GM19240 (cell line): ENCODE measurements around the gene LAPTM5.
"Not testable (repeated sequence)": the region's sequence is repeated elsewhere in the genome, so short reads cannot be mapped to it uniquely, and the experiment has no call there.

Experiments used
- DNase-seq: peaks from one replicate; pipeline ENCODE4 v3.0.0; 2011; ENCODE audit warnings: low spot score; ENCODE audit not compliant: insufficient read length

Gene LAPTM5

DNA sequence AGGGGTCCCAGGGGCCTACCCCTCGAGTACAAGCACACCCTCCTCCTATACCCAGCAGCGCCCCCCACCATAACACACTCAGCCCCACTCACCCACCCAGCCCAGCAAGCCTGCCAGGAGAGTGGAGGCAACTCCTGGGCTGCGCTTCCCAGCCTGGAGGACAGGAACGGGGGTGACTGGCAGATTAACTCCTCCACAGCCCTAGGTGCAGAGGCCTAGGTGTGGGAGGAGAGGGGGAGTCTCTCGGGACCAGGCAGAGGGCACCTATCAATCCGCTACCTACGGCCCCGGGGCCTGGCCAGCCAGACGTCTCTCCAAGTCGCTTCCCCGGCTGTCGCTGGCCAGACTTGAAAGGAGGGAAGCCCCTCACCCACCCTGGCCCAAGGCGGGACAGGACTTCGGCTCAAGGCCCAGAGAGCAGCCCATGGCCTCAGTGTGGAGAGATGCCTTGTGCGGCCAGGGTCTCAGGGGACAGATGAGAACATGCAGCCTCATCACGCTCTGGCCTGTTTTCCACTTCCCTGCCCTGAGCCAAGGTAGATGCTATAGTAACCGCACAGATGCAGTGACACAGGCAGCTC is 59.1 kb downstream of the LAPTM5 start:
- DNase-seq, result no peak

DNA sequence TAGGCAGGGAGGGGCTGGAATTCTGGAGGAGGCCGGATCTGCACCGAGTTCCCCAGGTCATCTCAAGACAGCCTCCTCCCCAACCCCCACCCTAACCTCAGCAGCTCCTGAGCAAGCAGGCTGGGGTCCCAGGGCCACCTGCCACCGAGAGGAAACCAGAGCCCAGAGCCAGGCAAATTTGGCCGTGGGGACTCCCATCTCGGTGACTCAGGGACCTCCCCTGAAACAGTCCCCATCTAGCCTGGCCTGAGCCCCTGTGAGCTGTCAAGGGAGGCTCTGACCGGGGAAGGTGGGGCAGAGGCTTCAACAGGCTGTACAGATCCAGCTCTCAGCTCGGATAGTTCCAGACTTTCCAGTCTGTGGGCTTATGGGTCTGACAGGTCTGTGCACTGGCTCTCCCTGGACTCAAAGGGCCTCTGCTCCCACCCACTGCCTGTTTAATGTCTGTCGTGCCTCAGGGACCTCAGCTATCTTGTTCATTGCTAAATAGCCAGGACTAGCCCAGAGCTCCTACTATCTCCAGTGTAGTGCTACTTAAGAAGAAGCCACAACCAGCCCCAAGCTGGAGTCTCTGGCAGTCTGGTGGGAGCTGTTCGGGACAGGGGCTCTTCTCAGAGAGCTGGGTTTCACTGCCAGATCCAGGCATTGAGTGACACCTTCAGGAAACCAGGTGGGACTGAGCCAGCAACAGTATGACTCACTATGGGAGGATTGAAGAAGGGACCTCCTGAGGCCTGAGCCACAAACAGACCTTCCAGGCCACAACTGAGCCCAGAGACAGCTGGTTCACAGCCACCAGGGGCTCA is 59.8 kb downstream of the LAPTM5 start:
- DNase-seq, result no peak

DNA sequence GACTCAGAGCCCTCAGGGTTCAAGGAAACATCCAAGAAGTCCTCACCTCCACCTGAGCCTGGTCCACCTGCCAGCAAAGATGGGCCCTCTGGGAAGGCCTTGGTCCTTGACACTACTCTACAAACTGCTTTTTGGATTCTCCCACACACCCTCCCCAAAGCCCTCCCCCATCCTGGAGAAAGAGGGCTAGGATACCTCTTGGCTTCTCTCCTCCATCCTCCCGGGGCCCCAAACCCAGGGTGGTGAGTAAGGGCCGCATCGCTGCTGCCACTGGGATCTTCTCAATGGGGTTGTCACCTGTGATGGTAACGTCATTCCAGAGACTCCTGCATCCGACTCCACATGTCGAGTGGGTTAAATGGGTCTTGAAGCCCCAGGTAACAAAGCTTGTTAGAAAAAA is 60.7 kb downstream of the LAPTM5 start:
- DNase-seq, result no peak

DNA sequence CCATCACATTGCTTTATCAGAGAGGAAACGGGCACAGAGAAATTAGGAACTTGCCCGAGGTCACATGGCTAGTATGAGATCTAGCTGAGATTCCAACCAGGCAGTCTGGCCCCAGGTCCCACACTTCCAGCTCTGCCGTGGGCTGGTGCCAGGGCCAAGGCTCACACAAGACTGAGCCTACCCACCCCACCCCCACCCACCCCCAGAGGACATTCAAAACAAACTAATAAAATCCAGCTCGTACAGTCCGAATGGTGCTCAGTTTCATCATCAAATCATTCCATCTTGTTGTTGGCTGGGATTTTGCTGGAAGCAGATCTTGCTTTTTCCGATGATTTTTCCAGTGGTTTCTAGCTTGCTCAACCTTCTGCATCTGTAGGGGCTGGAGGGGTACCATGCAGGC is 62.1 kb downstream of the LAPTM5 start:
- no peak for DNase-seq

DNA sequence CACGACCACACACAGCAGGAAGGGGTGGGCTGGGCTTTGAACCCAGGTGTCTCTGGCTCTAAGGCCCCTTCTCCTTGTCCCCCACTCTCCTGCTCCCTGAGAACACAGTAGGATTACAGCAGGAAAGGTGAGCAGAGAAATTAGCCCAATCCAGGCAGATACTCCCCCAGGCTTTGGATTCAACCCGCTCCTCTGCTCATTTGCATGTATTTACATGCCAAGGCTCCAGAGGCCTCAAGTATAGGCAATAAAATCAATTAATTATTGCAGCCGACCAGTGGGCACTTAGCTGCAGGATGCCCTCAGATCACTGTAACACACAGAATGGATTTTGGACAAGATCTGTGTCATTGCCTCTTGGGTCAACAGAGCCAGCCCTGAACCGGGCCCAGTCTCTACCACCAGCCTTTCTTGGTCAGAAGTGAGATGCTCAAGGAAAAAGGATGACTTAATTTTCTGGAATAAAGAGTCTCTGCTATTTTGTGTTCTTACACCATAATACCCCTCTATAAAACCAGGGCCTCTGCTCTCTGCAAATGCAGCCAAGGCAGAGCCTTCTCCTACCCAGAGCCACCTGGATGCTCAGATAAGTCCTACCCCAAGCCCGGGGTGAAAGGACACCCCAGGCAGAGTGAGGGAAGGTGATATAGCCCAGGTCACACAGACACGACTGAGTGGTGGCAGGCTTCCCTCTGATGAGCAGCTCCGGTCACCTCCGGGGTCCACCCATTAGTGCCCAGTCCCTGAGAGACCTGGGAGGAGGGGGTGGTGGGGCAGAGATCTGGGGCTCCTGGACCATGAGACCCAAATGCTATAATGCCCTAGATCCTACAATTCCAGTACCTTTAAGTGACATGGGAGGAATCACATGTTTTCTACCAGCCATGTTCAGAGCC is 63.0 kb downstream of the LAPTM5 start:
- DNase-seq, result no peak

DNA sequence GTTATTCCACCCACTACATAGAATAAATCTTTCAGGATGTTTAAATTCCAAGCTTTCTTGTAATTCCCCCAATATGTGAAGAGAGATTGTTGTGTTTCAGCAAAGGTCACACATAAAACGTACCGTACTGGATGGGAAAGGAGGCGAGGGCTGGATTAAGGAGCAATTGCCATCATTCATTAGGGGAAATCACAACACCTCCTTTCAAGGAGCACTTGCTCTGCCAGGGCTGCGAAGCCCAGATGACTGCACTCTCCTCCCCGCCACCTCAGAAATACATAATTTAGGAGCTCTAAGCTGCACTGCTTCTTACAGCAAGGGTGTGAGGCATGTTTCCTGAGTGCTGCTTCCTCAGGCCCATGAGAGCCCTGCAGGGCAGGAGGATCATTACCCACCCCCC is 63.8 kb downstream of the LAPTM5 start:
- no peak for DNase-seq

DNA sequence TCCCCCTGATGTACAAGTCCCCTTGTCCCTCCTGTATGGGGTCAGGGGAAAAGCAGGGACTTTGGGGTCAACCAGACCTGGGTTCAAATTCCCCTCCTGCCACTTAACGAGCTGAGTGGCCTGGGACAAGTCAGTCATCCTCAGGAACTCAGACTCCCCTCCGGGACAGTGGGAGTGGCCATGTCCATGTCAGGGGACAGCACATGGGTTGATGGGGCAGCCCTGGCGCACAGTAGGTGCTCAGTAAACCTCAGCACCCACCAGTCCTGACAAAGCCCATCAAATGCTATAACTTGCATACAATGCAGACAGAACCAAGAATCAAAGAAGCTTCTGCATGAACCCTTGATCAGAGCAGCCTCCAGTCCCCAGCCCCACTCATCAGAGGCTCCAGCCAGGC is 64.2 kb downstream of the LAPTM5 start:
- no peak for DNase-seq

DNA sequence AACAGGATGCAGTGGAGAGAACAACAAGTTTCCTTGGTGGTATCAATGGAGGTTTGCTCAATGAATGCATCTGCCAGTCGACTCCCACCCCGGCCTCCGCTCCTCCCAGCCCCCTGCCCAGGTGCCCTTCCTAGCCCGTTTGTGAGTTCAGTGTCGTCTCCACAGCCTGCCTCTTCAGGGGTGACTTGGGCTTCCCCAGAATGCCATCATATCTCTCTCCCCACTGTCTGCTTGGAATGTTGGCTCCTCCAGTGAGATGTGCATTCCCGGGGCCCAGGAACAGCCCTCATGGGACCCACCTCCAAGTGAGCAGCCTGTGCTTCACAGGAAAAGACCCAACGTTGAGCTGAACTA is 64.6 kb downstream of the LAPTM5 start:
- DNase-seq, result no peak

DNA sequence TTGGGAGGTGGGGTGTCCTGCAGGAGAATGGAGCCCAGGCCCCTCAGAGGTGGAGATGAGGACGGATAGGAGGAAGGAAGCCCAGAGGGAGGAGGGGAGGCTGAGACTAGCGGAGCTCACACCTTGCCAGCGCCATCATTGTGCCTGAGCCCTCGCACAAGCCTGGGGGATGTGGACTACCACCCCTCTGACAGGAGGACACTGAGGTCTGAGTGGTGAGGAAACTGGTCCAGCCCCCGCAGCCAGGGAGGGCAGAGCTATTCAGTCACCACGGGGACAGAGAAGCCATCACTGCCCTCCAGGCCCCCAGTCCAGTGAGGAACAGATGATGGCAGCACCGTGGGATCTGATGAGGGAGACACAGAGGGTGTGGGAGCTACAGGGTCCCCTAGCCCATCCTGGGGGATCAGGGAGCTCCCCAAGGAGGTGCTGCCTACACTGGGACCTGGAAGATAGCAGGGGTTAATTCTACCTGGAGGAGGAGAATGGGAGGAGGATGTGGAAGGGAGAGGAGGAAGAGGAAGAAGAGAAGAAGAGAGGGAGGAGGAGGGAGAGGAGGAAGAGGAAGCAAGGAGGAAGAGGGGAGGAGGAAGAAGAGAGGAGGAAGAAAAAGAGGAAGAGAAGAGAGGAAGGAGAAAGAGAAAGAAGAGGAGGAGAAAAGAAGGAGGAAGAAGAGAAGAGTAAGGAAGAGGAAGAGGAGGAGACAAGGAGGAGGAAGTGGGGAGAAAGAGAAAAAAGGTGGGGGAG is 65.2 kb downstream of the LAPTM5 start:
- DNase-seq, result no peak

DNA sequence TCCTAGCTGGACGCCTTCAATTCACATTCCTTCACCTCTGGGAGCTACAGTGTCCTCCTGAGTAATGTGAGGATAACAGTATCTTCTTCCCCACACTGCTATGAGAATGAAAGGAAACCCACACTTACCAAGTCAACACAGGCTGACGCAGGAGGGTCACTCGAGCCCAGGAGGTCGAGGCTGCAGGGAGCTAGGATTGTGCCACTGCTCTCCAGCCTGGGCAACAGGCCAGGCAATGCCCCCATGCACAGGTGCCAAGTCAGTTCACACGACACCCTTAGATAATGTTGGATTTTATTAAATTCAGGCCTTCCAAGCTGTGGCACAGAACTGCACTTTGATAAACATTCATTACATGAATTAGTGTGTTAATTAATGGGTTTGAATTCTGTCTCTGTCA is 66.1 kb downstream of the LAPTM5 start:
- no peak for DNase-seq

DNA sequence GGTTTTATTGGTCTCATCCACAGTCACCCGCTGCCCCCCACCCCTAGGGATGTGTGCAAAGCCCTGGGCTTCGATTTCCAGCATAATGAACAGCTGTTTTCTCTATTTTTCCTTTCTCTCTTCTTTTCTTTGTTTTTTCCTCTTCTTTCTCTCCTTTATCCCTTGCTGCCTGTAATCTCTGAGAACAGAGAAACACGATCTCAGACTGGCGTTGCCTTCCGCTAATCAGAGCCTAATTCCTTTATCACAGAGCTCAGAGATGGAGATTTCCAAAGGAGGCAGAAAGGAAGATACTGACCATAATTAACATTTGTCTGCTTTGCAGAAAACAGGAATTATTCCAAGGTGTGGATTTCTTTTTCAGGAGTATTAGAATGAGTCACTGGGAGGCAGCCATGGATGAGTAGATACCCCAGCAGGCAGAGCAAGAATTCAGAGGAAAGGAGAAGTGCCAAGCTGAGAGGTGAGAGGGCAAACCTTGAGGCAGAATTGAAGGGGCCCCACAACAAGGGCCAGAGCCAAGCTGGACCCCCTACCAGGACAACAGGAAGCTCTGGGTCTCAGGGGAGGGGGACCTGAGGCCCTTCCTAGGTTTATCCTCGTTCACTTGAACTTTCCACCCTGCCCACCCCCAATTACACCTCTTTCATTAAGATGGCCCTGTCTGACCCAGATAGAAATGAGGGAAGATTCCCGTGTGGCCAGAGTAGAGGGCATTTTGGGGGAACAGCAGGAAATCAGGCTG is 67.5 kb downstream of the LAPTM5 start:
- DNase-seq, result no peak

DNA sequence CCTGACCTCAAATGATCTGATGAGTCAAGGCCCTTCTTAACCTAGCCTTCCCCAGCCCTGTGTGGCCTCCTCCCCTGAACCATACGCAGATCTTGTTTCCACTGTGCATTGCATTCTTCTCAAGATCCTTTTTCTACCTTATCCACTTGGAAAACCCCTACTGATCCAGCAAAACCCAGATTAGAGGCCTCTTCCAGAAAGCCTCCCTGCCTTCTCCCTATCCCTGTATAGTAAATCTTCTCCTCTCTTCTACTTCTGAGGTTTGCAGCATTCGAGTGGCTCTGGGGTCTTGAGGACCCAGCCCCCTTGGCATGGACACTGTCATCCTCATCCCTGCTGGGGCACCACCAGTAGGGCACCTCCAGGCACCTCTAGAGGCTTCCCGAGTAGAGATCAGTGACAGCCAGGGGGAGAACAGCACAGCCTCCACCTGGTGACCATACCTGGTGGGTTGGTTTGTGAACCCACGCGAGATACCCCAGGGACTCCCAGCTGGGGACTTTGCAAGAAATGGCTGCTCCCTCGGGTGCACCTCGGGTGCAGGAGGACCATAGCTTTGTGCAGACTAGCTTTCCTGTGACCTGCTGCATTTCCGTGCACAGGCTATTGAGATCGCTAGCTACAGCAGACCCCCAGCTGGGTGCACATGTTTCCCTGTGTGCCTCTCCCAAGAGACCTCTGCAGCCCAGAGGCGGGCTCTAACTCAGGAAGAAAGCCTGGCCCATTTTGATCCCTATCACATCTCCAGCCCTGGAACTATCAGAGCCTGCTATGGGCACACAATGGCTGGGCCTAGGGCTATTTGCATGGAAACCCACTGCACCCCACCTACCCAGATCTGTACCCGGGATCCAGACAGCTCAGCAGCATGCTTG is 68.4 kb downstream of the LAPTM5 start:
- no peak for DNase-seq

DNA sequence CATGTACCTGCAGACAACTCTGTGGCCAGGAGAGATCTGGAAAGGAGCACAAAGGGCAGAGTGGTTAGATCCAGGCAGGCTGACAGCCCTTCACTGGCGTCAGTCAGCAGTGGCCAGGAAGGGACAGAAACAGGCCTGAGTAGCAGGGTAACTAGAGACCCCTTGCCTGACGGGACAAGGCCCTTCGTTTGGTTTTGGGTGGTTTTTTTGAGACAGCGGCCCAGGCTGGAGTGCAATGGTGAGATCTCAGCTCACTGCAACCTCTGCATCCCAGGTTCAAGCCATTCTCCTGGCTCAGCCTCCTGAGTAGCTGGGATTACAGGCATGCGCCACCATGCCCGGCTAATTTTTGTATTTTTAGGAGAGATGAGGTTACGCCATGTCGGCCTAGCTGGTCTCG is 69.1 kb downstream of the LAPTM5 start:
- not testable (repeated sequence) for DNase-seq

DNA sequence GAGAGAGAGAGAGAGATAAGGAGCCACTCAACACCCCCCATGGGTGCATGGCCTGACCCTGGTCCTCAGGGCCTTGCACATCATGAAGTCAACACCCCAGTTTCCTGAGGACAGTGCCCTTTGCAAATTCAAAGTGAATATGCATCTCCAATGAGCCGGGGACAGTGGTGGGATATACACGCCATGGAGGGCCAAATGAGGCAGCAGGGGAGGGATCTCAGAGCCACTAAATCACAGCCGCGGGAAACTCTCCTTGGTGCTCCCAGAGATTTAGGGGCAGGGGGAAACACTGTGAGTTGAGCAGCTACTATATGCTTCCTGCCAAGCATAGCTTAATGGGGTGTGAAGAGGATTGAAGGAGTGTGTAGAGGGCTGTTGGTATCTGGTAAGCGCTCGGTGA is 69.7 kb downstream of the LAPTM5 start:
- DNase-seq, result no peak

DNA sequence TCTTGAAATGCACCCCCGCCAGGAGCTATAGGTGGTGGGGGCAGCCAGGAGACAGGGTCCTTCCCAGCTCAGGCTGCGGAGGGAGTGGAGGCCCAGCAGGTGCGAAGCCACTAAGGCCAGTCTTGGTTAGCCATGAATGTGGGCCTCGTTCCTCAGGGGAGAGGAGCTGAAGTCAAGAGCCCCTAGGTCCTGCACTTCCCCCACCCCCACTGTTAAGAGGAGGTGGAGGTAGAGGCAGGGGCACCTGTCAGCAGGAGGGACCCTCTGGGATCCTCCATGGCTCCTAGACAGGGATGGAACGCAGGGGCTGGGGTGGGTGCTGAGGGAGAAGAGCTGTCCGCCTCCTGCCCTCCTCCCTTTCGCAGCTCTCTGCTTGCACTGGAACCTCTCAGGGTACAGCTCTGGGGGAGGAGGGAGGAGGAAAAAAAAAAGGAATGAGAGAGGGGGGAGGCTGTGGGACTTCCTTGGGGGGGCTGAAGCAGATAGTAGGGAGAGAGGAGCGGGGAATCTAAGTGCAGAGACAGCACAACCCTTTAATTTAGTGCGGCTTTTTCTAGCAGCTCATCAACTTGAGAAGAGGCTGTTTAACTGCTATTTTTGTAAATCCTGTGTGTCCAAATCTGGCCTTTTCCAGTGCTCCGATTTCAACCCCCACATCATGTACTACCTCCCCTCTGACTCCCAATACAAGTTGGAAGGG is 71.2 kb downstream of the LAPTM5 start:
- no peak for DNase-seq

DNA sequence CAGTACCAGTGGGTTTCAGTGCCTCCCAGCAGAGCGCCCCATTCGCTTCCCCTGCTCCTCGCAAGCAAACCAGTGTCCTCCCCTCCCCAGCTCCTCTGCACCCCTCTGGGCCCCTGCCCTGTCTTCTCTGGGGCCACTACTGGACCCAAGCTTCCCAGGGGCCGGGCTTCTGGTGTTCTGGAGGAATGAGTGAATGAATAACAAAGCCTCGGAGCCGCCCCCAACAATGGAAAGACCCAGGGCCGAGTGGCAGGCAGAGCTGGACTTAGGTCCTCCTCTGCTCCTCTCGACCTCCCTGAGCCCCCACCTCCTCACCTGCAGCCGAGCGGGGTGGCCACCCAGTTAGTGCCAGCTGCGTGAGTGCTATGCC is 71.8 kb downstream of the LAPTM5 start:
- no peak for DNase-seq

DNA sequence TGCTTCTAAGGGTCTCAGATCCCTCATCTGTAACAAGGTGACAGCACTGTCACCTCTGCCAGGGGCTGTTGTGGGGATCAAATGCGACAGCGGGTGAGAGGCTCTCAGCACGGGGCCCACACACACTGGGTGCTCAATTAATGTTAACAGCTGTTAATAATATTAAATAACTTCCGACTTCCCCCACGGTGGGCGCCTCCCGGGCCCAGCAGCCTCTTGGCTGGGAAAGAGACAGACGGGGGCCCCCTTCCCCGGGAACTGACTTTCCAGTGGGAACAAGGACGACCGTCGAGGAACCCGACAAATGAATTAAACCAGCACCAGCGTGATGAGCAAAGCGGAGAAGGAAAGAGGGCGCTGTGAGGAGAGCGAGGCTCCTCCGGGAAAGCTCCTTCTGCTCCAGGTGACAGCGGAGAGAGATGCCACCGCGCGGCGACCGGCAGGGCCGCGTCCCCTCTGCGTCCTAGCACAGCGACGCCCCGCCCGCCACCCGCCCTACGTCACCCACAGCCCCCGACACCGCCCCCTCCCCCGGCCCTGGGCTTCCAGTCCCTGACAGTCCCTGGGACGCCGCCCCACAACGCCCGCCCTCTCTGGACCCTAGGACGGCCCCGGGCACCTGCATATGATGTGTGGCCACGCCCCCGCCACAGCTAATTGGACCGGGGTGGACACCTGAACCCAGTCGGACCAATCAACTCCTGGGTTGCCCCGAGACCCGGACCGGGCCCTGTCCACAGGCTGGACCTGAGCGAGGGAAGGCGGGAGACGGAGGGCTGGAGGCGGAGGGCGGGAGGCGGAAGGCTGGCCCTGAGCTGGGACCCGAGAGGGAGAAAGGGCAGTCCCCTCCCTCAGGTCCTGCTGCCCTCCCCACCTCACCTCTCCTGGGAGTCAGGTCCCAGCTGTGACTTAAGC is 72.4 kb downstream of the LAPTM5 start:
- DNase-seq, result no peak

DNA sequence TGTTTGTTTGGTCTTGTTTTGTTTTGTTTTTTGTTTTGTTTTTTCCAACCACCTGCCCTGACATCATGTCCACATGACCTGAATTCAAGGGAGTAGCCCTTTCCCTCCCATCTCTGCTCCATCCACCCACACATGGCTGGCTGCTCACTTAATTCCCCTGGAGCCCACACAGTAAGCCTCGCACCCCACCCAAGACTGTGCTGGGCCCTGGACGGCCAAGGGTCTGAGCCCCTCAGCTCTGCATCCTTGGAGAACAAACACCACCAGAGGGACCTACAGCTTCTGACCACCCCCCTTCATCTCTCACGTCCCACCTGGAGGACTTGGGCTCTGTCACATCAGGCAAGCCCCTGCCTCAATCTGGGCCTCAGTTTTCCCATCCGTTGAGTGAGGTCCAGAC is 73.3 kb downstream of the LAPTM5 start:
- no peak for DNase-seq
